Caco-2 (cell line): ENCODE data around the gene RAI1. TPM values are rescaled to one million over a fixed set of nuclear protein-coding genes. Genes with fewer than 3 reads are reported as not detected.
A peak's percentile ranks its signal among the peaks of the same experiment; 100 is the strongest.

Source experiments
- BruUV-seq: library from RNA; stranded (reverse); fragments of 400-500 nt; replicated peaks from 2 replicates; lab custom pipeline; 2021; lab: Mats Ljungman, UMichigan
- CTCF ChIA-PET: fragments of 300-600 bp; sonication (Branson Sonifier 250); formaldehyde crosslinking; loops from one replicate; lab custom pipeline; 2022; ENCODE audit warnings: antibody characterized with exemption; lab: Charles Lee
- POLR2A ChIA-PET: fragments of 300-600 bp; sonication (Branson Sonifier 250); formaldehyde crosslinking; loops from one replicate; lab custom pipeline; 2022; ENCODE audit warnings: antibody characterized with exemption; lab: Charles Lee
- DNase-seq, 2 experiments: peaks; one replicate each; pipeline versions ENCODE4 v3.0.0 to v3.0.0-alpha.2; 2020 to 2022
- H3K27me3 ChIP-seq: replicated peaks from 2 replicates; pipeline ENCODE4 v1.6.0; 2011; ENCODE audit warnings: low read length; ENCODE audit not compliant: control insufficient read depth, insufficient read depth
- H3K36me3 ChIP-seq: 2 replicates; pipeline ENCODE4 v1.5.1; 2011; ENCODE audit warnings: low read length; ENCODE audit not compliant: control insufficient read depth, insufficient read depth
- H3K4me1 ChIP-seq: fragments of 250-450 bp; sonication (Bioruptor Pico); 2 replicates; pipeline ENCODE4 v1.5.1; 2020; ENCODE audit warnings: mild to moderate bottlenecking
- H3K4me3 ChIP-seq: 2 replicates; pipeline ENCODE4 v1.5.1; 2011; ENCODE audit warnings: low read depth, mild to moderate bottlenecking, control low read depth, low read length
- H3K9me3 ChIP-seq: fragments of 250-450 bp; sonication (Bioruptor Pico); 2 replicates; pipeline ENCODE4 v1.5.1; 2020; ENCODE audit warnings: mild to moderate bottlenecking, moderate library complexity
- H3K27ac Mint-ChIP-seq: one replicate; pipeline ENCODE4 v1.8.0; 2022; ENCODE audit warnings: mixed read lengths; ENCODE audit not compliant: unreplicated experiment
- H3K27me3 Mint-ChIP-seq: one replicate; pipeline ENCODE4 v1.8.0; 2022; ENCODE audit warnings: mixed read lengths; ENCODE audit not compliant: insufficient read depth, unreplicated experiment
- H3K36me3 Mint-ChIP-seq: one replicate; pipeline ENCODE4 v1.8.0; 2022; ENCODE audit warnings: mild to moderate bottlenecking, mixed read lengths; ENCODE audit not compliant: insufficient read depth, unreplicated experiment
- H3K4me1 Mint-ChIP-seq: one replicate; pipeline ENCODE4 v1.8.0; 2022; ENCODE audit warnings: low read depth, mixed read lengths; ENCODE audit not compliant: unreplicated experiment
- H3K4me3 Mint-ChIP-seq: one replicate; pipeline ENCODE4 v1.8.0; 2022; ENCODE audit warnings: mild to moderate bottlenecking, moderate library complexity, mixed read lengths; ENCODE audit not compliant: unreplicated experiment
- H3K9me3 Mint-ChIP-seq: one replicate; pipeline ENCODE4 v1.8.0; 2022; ENCODE audit warnings: mixed read lengths; ENCODE audit not compliant: unreplicated experiment
- intact Hi-C: fragments of 100-400 bp; cut with micrococcal nuclease; formaldehyde crosslinking; loops from one replicate; pipeline ENCODE4 v1.10.0; 2022; ENCODE audit not compliant: unreplicated experiment
- total RNA-seq: library from RNA; stranded (reverse); gene quantifications from 2 replicates; pipeline ENCODE4 v1.2.3, GENCODE V29; 2022
- TF ChIP-seq, protein P1 (sequence below), 2 experiments: fragments of 200-600 bp in 1 of 2; IDR thresholded peaks; 1 replicate in 1 of 2; 2 replicates in 1 of 2; pipeline versions ENCODE4 v1.5.1 to v1.8.0; 2011 to 2022; ENCODE audit warnings: antibody characterized with exemption in 1 of 2, control low read depth in 1 of 2, inconsistent platforms in 1 of 2, low read depth in 1 of 2, low read length in 1 of 2, mild to moderate bottlenecking in 1 of 2, moderate library complexity in 1 of 2; ENCODE audit not compliant: insufficient read depth in 1 of 2, severe bottlenecking in 1 of 2, unreplicated experiment in 1 of 2

RAI1 gene
- total RNA-seq, 1 experiment from 2014 or later: 44.3 TPM

DNA sequence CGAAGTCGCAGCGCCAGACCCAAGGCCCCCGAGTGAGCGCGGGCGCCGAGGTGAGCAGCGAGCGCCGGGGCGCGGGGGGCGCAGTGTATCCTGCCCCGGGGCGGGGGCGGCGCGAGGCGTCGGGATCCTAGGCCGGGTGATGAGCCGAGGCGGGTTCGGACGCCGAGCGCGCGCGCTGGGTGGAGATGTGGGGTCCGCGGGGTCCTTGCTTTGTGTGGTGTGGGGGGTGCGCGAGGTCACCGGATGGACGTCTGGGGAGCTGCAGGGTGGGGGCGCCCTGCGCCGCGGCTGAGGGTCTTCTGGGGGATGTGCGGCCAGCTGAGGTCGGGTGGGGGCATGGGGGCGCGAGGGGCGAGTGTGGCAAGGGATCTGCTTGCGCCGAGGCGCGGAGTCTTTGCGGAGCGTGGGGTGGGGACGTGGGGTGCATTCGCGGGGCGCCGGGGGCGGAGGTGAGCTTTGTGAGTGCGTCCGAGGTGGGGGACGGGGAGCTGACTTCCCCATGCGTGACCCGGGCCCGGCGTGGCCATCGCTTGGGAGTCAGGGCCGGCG lies 560 bp downstream of the RAI1 start:
- TF ChIP-seq, protein P1, sequence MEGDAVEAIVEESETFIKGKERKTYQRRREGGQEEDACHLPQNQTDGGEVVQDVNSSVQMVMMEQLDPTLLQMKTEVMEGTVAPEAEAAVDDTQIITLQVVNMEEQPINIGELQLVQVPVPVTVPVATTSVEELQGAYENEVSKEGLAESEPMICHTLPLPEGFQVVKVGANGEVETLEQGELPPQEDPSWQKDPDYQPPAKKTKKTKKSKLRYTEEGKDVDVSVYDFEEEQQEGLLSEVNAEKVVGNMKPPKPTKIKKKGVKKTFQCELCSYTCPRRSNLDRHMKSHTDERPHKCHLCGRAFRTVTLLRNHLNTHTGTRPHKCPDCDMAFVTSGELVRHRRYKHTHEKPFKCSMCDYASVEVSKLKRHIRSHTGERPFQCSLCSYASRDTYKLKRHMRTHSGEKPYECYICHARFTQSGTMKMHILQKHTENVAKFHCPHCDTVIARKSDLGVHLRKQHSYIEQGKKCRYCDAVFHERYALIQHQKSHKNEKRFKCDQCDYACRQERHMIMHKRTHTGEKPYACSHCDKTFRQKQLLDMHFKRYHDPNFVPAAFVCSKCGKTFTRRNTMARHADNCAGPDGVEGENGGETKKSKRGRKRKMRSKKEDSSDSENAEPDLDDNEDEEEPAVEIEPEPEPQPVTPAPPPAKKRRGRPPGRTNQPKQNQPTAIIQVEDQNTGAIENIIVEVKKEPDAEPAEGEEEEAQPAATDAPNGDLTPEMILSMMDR (IDR thresholded peaks at IDR 0.05; ENCODE audit: insufficient read depth in 1 of 2, low read depth in 1 of 2, low read length in 1 of 2, severe bottlenecking in 1 of 2, unreplicated experiment in 1 of 2): peak in 1 of 2 experiments; percentile 10
- ChIA-PET POLR2A (interaction anchor here (0.5 to 1.1 kb wide), 6 partner anchors 14 to 220 kb away, joined by 3 to 18 read pairs (median 4); partner anchors contain the start of gene SREBF1), CTCF (interaction anchor here (0.6 to 0.9 kb wide), 3 partner anchors 14 to 246 kb away, joined by 3 to 4 read pairs (median 4); no protein-coding TSS in a partner anchor)
- peak in 1 of 2 experiments; percentile 66 for DNase-seq
- peak overlapping the region; percentile 90 for H3K4me3 Mint-ChIP-seq
- H3K4me1 Mint-ChIP-seq: peaks cover 30% of the 10 kb centered on the region
- no peaks in the 10 kb centered on the region for H3K9me3 Mint-ChIP-seq
- intact Hi-C loops: loop anchor here (1.0 to 5.0 kb wide), 5 partner anchors 29 to 351 kb away; no protein-coding TSS in a partner anchor
- Histone ChIP-seq H3K27me3 (no peaks in the 10 kb centered on the region), H3K4me3 (peak overlapping the region; percentile 96), H3K4me1 (peaks cover 29% of the 10 kb centered on the region), H3K36me3 (no peaks in the 10 kb centered on the region), H3K9me3 (no peaks in the 10 kb centered on the region)
- no peaks in the 10 kb centered on the region for H3K27me3 Mint-ChIP-seq
- H3K27ac Mint-ChIP-seq: peak overlapping the region; percentile 96
- H3K36me3 Mint-ChIP-seq: peaks cover 30% of the 10 kb centered on the region
- no TSS peak for BruUV-seq

DNA sequence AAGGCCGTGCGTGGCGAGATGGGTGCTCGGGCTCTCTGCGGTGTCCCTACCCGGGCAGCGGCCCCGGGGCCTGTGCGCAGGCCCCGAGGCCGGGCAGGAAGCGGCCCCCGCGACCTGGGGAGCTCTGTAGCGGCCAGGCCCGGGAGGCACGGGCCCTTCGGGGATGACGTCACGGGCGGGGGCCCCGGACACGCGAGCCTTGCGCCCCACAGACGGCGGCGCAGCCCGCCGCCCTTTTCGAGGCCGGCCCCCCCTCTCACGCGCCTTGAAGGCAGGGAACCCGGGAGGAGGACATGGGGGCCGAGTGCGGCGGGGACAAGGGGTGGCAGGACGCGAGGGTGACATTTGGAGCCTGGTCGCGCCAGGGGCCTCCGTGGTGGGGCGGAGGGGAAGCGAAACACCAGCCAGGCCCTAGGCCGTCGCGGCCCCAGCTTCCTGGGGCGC lies 1.1 kb downstream of the RAI1 start:
- no peaks in the 10 kb centered on the region for H3K27me3 Mint-ChIP-seq
- peak overlapping the region; percentile 96 for H3K27ac Mint-ChIP-seq
- Histone ChIP-seq H3K4me1 (peaks cover 33% of the 10 kb centered on the region), H3K4me3 (peak overlapping the region; percentile 96), H3K36me3 (no peaks in the 10 kb centered on the region), H3K9me3 (no peaks in the 10 kb centered on the region), H3K27me3 (no peaks in the 10 kb centered on the region)
- peak overlapping the region; percentile 90 for H3K4me3 Mint-ChIP-seq
- no TSS peak for BruUV-seq
- intact Hi-C loops: loop anchor here (2.0 to 5.0 kb wide), 4 partner anchors 28 to 350 kb away; no protein-coding TSS in a partner anchor
- ChIA-PET POLR2A (interaction anchor here (0.6 to 1.1 kb wide), 4 partner anchors 13 to 219 kb away, joined by 3 to 6 read pairs (median 4); partner anchors contain the start of gene SREBF1), CTCF (interaction anchor here (0.6 to 0.9 kb wide), 3 partner anchors 10 to 247 kb away, joined by 3 to 4 read pairs (median 3); no protein-coding TSS in a partner anchor)
- peaks cover 30% of the 10 kb centered on the region for H3K36me3 Mint-ChIP-seq
- no peaks in the 10 kb centered on the region for H3K9me3 Mint-ChIP-seq
- H3K4me1 Mint-ChIP-seq: peaks cover 30% of the 10 kb centered on the region
- TF ChIP-seq, protein P1 (IDR thresholded peaks at IDR 0.05; ENCODE audit: insufficient read depth in 1 of 2, low read depth in 1 of 2, low read length in 1 of 2, severe bottlenecking in 1 of 2, unreplicated experiment in 1 of 2): no peak
- peak in 1 of 2 experiments; percentile 64 for DNase-seq
